GM21423 (cell line): ENCODE measurements around the gene SRC.

Experiments
- ATAC-seq: cut with Tn5 transposase; IDR thresholded peaks from one replicate; pipeline ENCODE4 v1.9.1; 2021; ENCODE audit warnings: mild to moderate bottlenecking, moderate library complexity; ENCODE audit not compliant: unreplicated experiment

SRC gene

DNA sequence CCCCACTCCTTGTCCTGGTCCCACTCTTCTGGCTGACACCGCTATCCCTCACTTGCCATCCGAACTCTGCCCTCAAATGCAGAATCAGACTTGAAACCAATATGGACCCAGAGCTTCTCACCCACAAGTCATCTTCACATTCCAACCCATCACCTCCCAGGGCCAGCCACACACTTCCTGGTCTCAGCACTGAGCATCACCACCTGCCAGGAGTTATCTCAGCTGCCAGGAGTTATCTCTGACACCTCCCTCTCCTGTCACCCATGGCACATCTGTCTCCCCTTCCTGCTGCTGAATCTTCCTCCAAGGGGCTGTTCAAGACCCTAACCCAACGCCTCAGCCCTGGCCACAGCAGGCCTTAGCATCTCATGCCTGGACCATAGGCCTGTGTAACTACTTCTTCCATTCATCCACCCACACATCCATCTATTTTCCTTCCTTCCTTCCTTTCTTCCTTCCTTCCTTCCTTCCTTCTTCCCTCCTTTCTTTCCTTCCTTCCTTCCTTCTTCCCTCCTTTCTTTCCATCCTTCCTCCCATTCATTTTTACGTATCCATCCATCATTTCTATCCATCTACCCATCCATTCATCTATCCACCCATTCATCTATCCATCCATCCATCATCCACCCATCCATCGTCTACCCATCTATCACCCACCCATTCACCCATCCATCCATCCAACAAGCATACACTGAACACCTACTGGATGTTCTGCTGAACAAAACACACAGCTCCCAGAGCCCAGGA, 100.5 kb downstream of the SRC start:
- ATAC-seq, result no peak

DNA sequence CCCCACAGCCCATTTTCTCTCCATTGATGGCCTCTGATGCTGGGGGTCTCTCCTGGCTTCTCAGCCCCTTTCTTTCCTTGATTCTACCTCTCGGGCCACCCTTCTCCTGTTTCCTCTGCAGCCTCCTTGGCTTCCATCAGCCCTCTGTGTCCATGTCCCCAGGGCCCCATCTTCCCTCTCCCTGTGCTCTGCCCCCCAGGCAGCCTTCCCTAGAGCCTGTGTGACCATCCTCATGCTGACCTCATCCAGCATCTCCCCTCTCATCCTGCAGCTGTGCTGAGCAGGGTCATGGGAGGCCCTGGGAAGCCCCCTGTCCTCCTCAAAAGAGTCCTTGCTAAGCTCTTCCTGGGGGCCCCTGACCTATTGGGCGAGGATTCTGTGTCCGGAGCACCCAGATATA, 101.7 kb downstream of the SRC start:
- no peak for ATAC-seq

DNA sequence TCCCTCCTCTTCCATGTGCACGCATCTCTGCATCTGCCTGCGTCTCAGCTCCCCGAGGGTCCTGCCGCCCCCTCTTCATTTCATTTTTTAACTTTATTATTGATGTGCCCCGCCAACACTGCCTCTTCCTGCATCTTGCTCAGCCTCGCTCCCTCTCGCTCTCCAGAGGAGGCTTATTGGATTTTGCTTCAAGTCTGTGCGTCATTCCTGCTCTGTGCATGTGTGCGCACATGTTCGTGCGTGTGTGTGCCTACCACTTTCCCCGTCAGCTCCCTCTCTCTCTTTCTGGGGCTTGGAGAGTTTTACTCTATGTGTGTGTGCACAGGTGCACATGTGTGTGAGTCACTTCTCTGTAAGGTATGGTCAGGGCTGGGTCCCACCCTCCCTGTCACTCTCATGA, 103.3 kb downstream of the SRC start:
- ATAC-seq, result no peak

DNA sequence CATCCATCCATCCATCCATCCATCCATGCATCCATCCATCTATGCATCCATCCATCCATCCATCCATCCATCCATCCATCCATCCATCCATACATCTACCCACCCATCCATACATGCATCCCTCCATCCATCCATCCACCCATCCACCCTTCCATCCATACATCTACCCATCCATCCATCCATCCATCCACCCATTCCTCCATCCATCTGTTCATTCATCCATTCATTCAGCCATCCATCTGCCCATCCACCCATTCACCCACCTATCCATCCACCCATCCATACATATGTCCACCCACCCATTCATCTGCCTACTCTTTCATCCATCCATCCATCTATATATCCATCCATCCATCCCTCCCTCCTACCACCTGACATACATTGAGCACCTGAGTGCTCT, 104.4 kb downstream of the SRC start:
- no peak for ATAC-seq

DNA sequence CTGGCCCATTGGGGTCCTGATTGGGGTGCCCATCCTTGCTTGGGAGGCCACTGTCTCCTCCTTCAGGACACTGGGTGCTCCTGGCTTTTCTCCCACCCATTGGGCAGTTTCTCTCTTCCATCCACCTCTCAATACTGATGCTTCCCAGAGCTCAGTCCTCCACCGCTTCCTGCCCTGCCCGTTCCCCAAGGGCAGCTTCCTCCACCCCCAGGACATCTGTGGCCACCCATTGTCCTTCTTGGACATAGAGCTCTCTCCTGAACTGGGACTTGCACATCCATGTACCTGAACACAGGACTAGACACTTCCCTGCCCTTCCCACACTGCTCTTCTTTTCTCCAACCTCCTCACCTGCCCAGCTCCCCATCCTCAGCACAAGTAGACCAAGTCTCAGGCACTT, 105.7 kb downstream of the SRC start:
- no peak for ATAC-seq

DNA sequence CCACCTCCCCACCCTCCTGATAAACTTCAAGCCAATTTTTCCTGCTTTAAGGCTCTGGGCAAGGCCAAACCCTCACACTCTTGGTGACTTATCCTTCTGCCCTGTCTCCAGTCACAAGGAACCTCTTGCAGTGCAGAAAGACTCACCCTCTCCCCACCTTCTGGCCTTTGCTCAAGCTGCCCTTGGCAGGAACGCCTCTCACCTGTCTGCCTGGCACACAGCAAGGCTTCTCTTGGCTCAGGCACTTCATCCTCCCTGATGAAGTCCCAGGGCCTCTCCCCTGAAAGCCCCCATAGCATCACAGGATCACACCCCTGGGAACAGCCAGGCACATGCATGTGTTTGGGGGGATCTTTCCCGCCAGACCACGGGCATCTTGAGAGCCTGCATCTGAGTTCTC, 106.3 kb downstream of the SRC start:
- no peak for ATAC-seq

DNA sequence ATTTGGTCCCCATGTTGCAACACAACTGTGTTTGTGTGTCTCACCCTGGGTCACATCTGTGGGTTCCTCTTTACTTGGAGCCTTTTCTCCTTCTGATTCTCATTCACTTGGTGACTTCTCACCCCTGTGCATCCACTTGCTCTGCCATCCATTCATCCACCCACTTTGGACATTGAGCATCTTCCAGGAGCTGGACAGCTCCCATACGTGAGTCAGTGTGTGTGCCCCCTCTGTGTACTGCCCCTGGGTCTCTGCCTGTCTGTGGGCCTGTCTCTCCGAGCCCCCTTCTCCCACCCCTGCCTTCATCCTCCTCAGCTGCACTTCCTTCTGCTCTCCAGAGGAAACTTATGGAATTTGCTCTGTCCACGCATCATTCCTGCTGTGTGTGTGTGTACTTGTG, 107.3 kb downstream of the SRC start:
- no peak for ATAC-seq

DNA sequence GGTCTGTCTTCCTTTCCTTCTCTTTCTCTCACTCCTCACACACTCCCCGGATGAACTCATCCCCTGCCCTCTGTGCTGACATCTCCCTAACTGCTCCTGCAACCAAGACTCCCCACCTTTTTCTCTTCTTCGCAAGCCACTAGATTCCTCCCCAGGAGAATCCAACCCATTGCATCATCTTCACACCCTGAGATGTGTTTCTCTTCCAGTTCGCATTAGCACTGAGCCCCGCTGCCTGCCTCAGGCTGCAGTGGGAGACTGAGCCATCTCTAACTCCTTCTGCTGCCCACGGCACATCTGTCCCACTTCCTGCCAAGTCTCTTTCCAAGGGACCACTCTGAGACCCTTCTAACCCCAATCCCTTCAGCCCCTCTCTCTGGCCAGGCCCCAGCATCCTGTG, 107.9 kb downstream of the SRC start:
- ATAC-seq, result no peak

DNA sequence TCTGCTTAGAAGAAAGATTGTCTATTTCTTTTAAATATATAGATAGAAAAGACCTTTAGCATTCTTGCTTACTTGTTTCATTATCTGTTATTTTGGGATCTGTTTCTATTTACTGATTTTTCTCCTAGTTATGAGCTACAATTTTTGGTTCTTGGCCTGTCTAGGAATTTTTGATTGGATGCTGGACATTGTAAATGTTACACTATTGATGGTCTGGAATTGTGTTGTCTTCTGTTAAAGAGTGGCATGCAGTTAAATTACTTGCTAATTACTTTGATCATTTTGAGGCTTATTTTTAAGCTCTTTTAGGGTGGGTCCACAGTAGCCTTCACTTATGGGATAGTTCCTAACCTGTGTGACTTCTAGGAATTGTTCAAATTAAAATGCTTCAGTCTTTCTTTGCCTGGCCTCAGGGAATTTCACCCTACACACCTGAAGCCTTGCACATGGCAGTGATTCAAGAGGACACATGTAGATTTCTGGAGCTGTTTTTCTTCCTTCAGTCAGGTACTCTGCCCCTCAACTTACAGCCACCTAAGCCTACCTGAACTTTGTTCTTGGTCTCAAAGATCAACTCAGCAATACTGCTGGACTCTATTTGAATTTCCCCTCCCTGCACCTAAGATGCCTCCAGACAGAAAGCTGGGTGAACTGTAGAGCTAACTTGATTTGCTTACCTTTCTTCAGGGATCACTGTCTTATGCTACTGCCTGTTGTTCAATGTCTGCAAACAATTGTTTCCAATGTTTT, 108.9 kb downstream of the SRC start:
- no peak for ATAC-seq
